HepG2 (cell line): Measurements from ENCODE around the gene WDR19. TPM values are rescaled to one million over a fixed set of nuclear protein-coding genes. Genes with fewer than 3 reads are reported as not detected.

Experiments
- ATAC-seq: fragments of 200-7000 bp; cut with Tn5 transposase; 3 replicates; pipeline ENCODE4 v1.9.1; 2020; ENCODE audit warnings: mild to moderate bottlenecking, moderate library complexity
- BruUV-seq: library from RNA; stranded (reverse); fragments of 400-500 nt; replicated peaks from 2 replicates; lab custom pipeline; 2021; lab: Mats Ljungman, UMichigan
- CTCF ChIA-PET: fragments of 300-600 bp; formaldehyde crosslinking; extraction: SDS; loops from one replicate; lab custom pipeline; 2021; ENCODE audit warnings: low total read pairs, inconsistent platforms, low intra/inter-chr PET ratio; lab: Yijun Ruan, JAX
- POLR2A ChIA-PET: fragments of 350-600 bp; sonication (Branson Sonifier 250); formaldehyde crosslinking; loops from one replicate; lab custom pipeline; 2020; ENCODE audit warnings: antibody characterized with exemption, inconsistent platforms; lab: Yijun Ruan, JAX
- DNase-seq: peaks from one replicate; pipeline ENCODE4 v3.0.0-alpha.2; 2015; ENCODE audit warnings: low spot score
- FAIRE-seq: peaks from 3 replicates; lab custom pipeline; 2011; peaks lifted over from hg19 to GRCh38; lab: Jason Lieb, UNC
- H2AFZ ChIP-seq: one replicate; pipeline ENCODE4 v1.6.1; 2011; ENCODE audit warnings: low read length, inconsistent platforms
- H3K27ac ChIP-seq: fragments of 300-600 bp; 3 replicates; pipeline ENCODE4 v1.8.0; 2011; ENCODE audit warnings: mixed run types, mild to moderate bottlenecking, mixed read lengths, low read length, inconsistent platforms; ENCODE audit not compliant: insufficient read depth; ENCODE audit errors: extremely low read length
- H3K27me3 ChIP-seq, 2 experiments: fragments of 200-600 bp in 1 of 2; 2 replicates in 1 of 2; 3 replicates in 1 of 2; pipeline versions ENCODE4 v1.6.0 to v1.8.0; 2011; ENCODE audit warnings: low read length in 2 of 2, mild to moderate bottlenecking in 2 of 2, moderate library complexity in 2 of 2, inconsistent platforms in 1 of 2; ENCODE audit not compliant: insufficient read depth in 2 of 2, control insufficient read depth in 1 of 2
- H3K36me3 ChIP-seq, 2 experiments: fragments of 200-600 bp in 1 of 2; replicated peaks in 1 of 2; 2 replicates in 1 of 2; 3 replicates in 1 of 2; pipeline versions ENCODE4 v1.5.1 to v1.8.0; 2011; ENCODE audit warnings: low read length in 2 of 2, inconsistent platforms in 1 of 2; ENCODE audit not compliant: insufficient read depth in 2 of 2, control insufficient read depth in 1 of 2
- H3K4me1 ChIP-seq: 2 replicates; pipeline ENCODE4 v1.5.1; 2012; ENCODE audit warnings: low read length, inconsistent platforms; ENCODE audit not compliant: insufficient read depth
- H3K4me2 ChIP-seq: 2 replicates; pipeline ENCODE4 v1.6.0; 2011; ENCODE audit warnings: low read depth, low read length, inconsistent platforms
- H3K4me3 ChIP-seq, 3 experiments: fragments of 200-600 bp in 1 of 3; sonication (generic), shearing (Covaris generic) in 1 of 3; replicated peaks in 1 of 3; 2 replicates each; pipeline ENCODE4 v1.5.1; 2011 to 2016; ENCODE audit warnings: low read length in 3 of 3, inconsistent platforms in 2 of 3, low read depth in 2 of 3, mild to moderate bottlenecking in 2 of 3, control low read depth in 1 of 3, mixed read lengths in 1 of 3; ENCODE audit not compliant: insufficient read depth in 1 of 3
- H3K79me2 ChIP-seq: one replicate; pipeline ENCODE4 v1.6.1; 2011; ENCODE audit warnings: low read length, inconsistent platforms; ENCODE audit not compliant: insufficient read depth
- H3K9ac ChIP-seq: 2 replicates; pipeline ENCODE4 v1.6.0; 2011; ENCODE audit warnings: mild to moderate bottlenecking, low read depth, low read length, inconsistent platforms; ENCODE audit not compliant: insufficient read depth
- H3K9me3 ChIP-seq: 2 replicates; pipeline ENCODE4 v1.5.1; 2012; ENCODE audit warnings: mild to moderate bottlenecking, low read length
- H4K20me1 ChIP-seq: 2 replicates; pipeline ENCODE4 v1.6.0; 2011; ENCODE audit warnings: inconsistent platforms, mild to moderate bottlenecking, low read length, moderate library complexity; ENCODE audit not compliant: insufficient read depth
- ATRX ChIP-seq: sonication (generic); formaldehyde crosslinking; IDR thresholded peaks from 2 replicates; pipeline ENCODE4 v1.4.0; 2020; ENCODE audit warnings: missing genetic modification reagents, borderline replicate concordance
- CEBPB ChIP-seq: IDR thresholded peaks from 2 replicates; pipeline ENCODE4 v1.6.1; 2011; ENCODE audit warnings: low read depth, low read length, improper control_type of control experiment, borderline replicate concordance
- CENPX ChIP-seq: sonication (generic); formaldehyde crosslinking; IDR thresholded peaks from 2 replicates; pipeline ENCODE4 v1.9.0; 2021; ENCODE audit warnings: mild to moderate bottlenecking, missing genetic modification reagents, moderate library complexity
- CHD4 ChIP-seq: fragments of 200-600 bp; sonication (generic); IDR thresholded peaks from 2 replicates; pipeline ENCODE4 v1.7.0; 2017; ENCODE audit warnings: mild to moderate bottlenecking, low read length, borderline replicate concordance
- GFI1 ChIP-seq: sonication (generic); formaldehyde crosslinking; IDR thresholded peaks from 2 replicates; pipeline ENCODE4 v1.5.0; 2020; ENCODE audit warnings: missing genetic modification reagents, mild to moderate bottlenecking, borderline replicate concordance
- GMEB1 ChIP-seq: sonication (generic); formaldehyde crosslinking; IDR thresholded peaks from 2 replicates; pipeline ENCODE4 v1.5.1; 2020; ENCODE audit warnings: missing genetic modification reagents, mild to moderate bottlenecking, borderline replicate concordance
- GTF3A ChIP-seq: sonication (generic); formaldehyde crosslinking; conservative IDR thresholded peaks from 2 replicates; pipeline ENCODE4 v1.4.0; 2020; ENCODE audit warnings: mild to moderate bottlenecking, missing genetic modification reagents
- HNRNPLL ChIP-seq: fragments of 200-400 bp; formaldehyde crosslinking; IDR thresholded peaks from 2 replicates; pipeline ENCODE4 v1.6.1; 2017; ENCODE audit warnings: mild to moderate bottlenecking, low read depth, low read length; ENCODE audit not compliant: poor library complexity, severe bottlenecking
- MED1 ChIP-seq: sonication (generic); formaldehyde crosslinking; IDR thresholded peaks from 2 replicates; pipeline ENCODE4 v1.4.0; 2020; ENCODE audit warnings: missing genetic modification reagents
- RARA ChIP-seq: IDR thresholded peaks from 2 replicates; pipeline ENCODE4 v1.6.1; 2016; ENCODE audit warnings: missing genetic modification reagents, missing compliant biosample characterization
- RCOR2 ChIP-seq: IDR thresholded peaks from 2 replicates; pipeline ENCODE4 v1.6.1; 2016; ENCODE audit warnings: missing biosample characterization, missing genetic modification reagents
- SNRNP70 ChIP-seq: fragments of 200-400 bp; formaldehyde crosslinking; IDR thresholded peaks from 2 replicates; pipeline ENCODE4 v1.6.1; 2017; ENCODE audit warnings: mild to moderate bottlenecking, low read depth, low read length, moderate library complexity
- SP140L ChIP-seq: sonication (generic); formaldehyde crosslinking; IDR thresholded peaks from 2 replicates; pipeline ENCODE4 v1.4.0; 2020; ENCODE audit warnings: missing genetic modification reagents, borderline replicate concordance
- ZFP37 ChIP-seq: sonication (generic); formaldehyde crosslinking; IDR thresholded peaks from 2 replicates; pipeline ENCODE4 v1.4.0; 2020; ENCODE audit warnings: missing genetic modification reagents, borderline replicate concordance
- ZMAT5 ChIP-seq: sonication (generic); formaldehyde crosslinking; IDR thresholded peaks from 2 replicates; pipeline ENCODE4 v1.5.0; 2020; ENCODE audit warnings: mild to moderate bottlenecking, low read depth, missing genetic modification reagents, borderline replicate concordance
- ZMYM3 ChIP-seq: sonication (generic); formaldehyde crosslinking; IDR thresholded peaks from 2 replicates; pipeline ENCODE4 v1.5.1; 2020; ENCODE audit warnings: mild to moderate bottlenecking, missing genetic modification reagents
- ZNF12 ChIP-seq: sonication (generic); formaldehyde crosslinking; IDR thresholded peaks from 2 replicates; pipeline ENCODE4 v1.5.0; 2020; ENCODE audit warnings: missing genetic modification reagents
- ZNF232 ChIP-seq: sonication (generic); formaldehyde crosslinking; IDR thresholded peaks from 2 replicates; pipeline ENCODE4 v1.4.0; 2020; ENCODE audit warnings: missing genetic modification reagents, borderline replicate concordance
- ZNF282 ChIP-seq: fragments of 450-650 bp; IDR thresholded peaks from 2 replicates; pipeline ENCODE4 v1.6.1; 2018; ENCODE audit not compliant: partially characterized antibody
- ZNF430 ChIP-seq: sonication (generic); formaldehyde crosslinking; IDR thresholded peaks from 2 replicates; pipeline ENCODE4 v1.9.0; 2021; ENCODE audit warnings: mild to moderate bottlenecking, missing genetic modification reagents
- ZNF550 ChIP-seq: sonication (generic); formaldehyde crosslinking; IDR thresholded peaks from 2 replicates; pipeline ENCODE4 v1.4.0; 2020; ENCODE audit warnings: mild to moderate bottlenecking, missing genetic modification reagents, borderline replicate concordance
- ZNF563 ChIP-seq: sonication (generic); formaldehyde crosslinking; IDR thresholded peaks from 2 replicates; pipeline ENCODE4 v1.8.0; 2022; ENCODE audit warnings: mild to moderate bottlenecking, moderate library complexity, missing genetic modification reagents
- ZNF629 ChIP-seq: sonication (generic); formaldehyde crosslinking; conservative IDR thresholded peaks from 2 replicates; pipeline ENCODE4 v1.5.0; 2020; ENCODE audit warnings: missing genetic modification reagents
- ZNF737 ChIP-seq: sonication (generic); formaldehyde crosslinking; IDR thresholded peaks from 2 replicates; pipeline ENCODE4 v1.5.0; 2020; ENCODE audit warnings: missing genetic modification reagents, mild to moderate bottlenecking, borderline replicate concordance
- ZNF792 ChIP-seq: IDR thresholded peaks from 2 replicates; pipeline ENCODE4 v1.6.1; 2016
- WGBS: methylation state at CpG from one replicate; pipeline ENCODE4 v1.1.6; 2017; ENCODE audit warnings: low lambda C conversion rate; 5-methylcytosine and 5-hydroxymethylcytosine counted together
- in situ Hi-C: cut with HindIII; loops from 2 replicates; pipeline ENCODE4 v1.10.0; 2017; ENCODE audit warnings: low pct_unique_long_range_greater_than_20kb; ENCODE audit not compliant: extremely low pct_ligation_motif_present
- intact Hi-C: fragments of 100-400 bp; cut with micrococcal nuclease; formaldehyde crosslinking; loops from one replicate; pipeline ENCODE4 v1.10.0; 2022; ENCODE audit not compliant: unreplicated experiment
- polyA plus RNA-seq, 8 experiments: library from polyadenylated mRNA; depleted of rRNA in 3 of 8; stranded (reverse) in 7 of 8; unstranded in 1 of 8; fragments of >200 nt; fragmentation: Illumina TruSeq in 4 of 8; extraction: Trizol in 4 of 8; gene quantifications; 2 replicates each; pipeline versions ENCODE4 v1.2.1 to v1.2.3, GENCODE V29; 2011 to 2016; ENCODE audit warnings: low read depth in 4 of 8, missing spikeins in 1 of 8, mixed read lengths in 1 of 8; ENCODE audit not compliant: insufficient read depth in 1 of 8
- total RNA-seq, 5 experiments: library from RNA; depleted of rRNA; stranded (reverse); fragments of >200 nt; fragmentation: Illumina TruSeq; extraction: Trizol; gene quantifications; 2 replicates each; pipeline ENCODE4 v1.2.3, GENCODE V29; 2016; ENCODE audit warnings: low read depth in 1 of 5

WDR19 gene
- total and polyA plus RNA-seq, 2 of the 13 experiments (the other 11 are each of a cell fraction or from before 2014, with no cell fraction given) = 22.9 to 34.1 TPM

DNA sequence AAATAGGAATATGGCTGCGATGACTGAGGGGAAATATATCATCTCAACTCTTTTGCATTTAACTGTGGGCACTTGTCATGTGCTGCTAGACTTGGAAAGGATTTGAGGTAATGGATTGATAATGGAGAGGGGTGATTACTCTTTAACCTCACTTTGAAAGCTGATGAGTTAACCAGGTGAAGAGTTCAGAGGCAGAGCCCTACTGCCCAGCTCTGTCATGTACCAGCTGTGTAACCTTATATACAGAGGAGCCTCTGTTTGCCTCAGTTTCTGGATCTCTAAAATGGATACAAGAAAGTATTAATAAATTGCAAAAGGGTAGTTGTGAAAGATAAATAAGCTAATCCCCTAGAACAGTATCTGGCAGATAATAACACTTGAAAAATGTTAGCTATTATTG lies 51.5 kb downstream of the WDR19 start:
- 93% methylated on average over 1 of the region's 1 CpG for WGBS
- H3K9ac ChIP-seq = no peak overlapping the region
- no peaks in the 10 kb centered on the region for H4K20me1 ChIP-seq
- H3K4me2 ChIP-seq = no peak overlapping the region
- H2AFZ ChIP-seq = no peak overlapping the region
- intact Hi-C loops = no loop called here
- H3K36me3 ChIP-seq = no peaks in the 10 kb centered on the region
- DNase-seq = peak; percentile 21
- POLR2A ChIA-PET = interaction anchor here (1.1 kb wide), 1 partner anchor 107 kb away, joined by 3 read pairs; no protein-coding TSS in a partner anchor
- TF ChIP-seq GMEB1 (CRISPR knock-in tag) = no peak
- TF ChIP-seq MED1 (CRISPR knock-in tag) = 0 out of 2 replicates have a peak, but pooled peaks have one; percentile 13
- no peak for TF ChIP-seq SP140L (CRISPR knock-in tag)
- no peak for TF ChIP-seq ZNF232 (CRISPR knock-in tag)
- no peak for TF ChIP-seq ATRX
- peak; percentile 50; the same call in 1 of the 2 replicates for TF ChIP-seq ZMYM3 (CRISPR knock-in tag)
- no peak for TF ChIP-seq ZNF792 (CRISPR knock-in tag)
- TF ChIP-seq ZNF550 = no peak
- TF ChIP-seq ZNF282 = no peak
- no peak for TF ChIP-seq CENPX
- no peak for TF ChIP-seq SNRNP70
- TF ChIP-seq GFI1 = no peak
- TF ChIP-seq ZNF12 (CRISPR knock-in tag) = no peak
- TF ChIP-seq ZNF563 (CRISPR knock-in tag) = no peak
- TF ChIP-seq CEBPB = no peak
- TF ChIP-seq GTF3A (CRISPR knock-in tag) = no peak
- TF ChIP-seq RCOR2 (CRISPR knock-in tag) = peak; percentile 57; the same call in 1 of the 2 replicates
- peak; percentile 82; the same call in 1 of the 2 replicates for TF ChIP-seq CHD4
- TF ChIP-seq ZMAT5 (CRISPR knock-in tag) = no peak
- TF ChIP-seq ZNF629 = peak; percentile 96
- no peak for TF ChIP-seq ZNF737
- no peak for TF ChIP-seq ZNF430
- TF ChIP-seq ZFP37 (CRISPR knock-in tag) = no peak
- TF ChIP-seq HNRNPLL = no peak
- TF ChIP-seq RARA (CRISPR knock-in tag) = peak; percentile 64
- TF ChIP-seq, all 625 proteins: peak for 6
- no peaks in the 10 kb centered on the region for H3K79me2 ChIP-seq
- peaks cover 49% of the 10 kb centered on the region for H3K4me1 ChIP-seq
- no peaks in the 10 kb centered on the region for H3K27me3 ChIP-seq
- CTCF ChIA-PET = no interaction called here
- no TSS peak for BruUV-seq
- H3K9me3 ChIP-seq = no peaks in the 10 kb centered on the region
- no peak overlapping the region for H3K4me3 ChIP-seq
- peak; percentile 52 for ATAC-seq
- FAIRE-seq = no peak
- no peak overlapping the region for H3K27ac ChIP-seq
- in situ Hi-C loops = no loop called here
